SK-N-SH treated with all-trans-retinoic acid at 6 μM for 48 hours (cell line): ENCODE measurements around the gene TLR4.

ENCODE experiments used
- ATAC-seq: fragments of 200-7000 bp; cut with Tn5 transposase; 3 replicates; pipeline ENCODE4 v1.9.1; 2020; ENCODE audit warnings: mild to moderate bottlenecking, moderate library complexity
- ARNTL ChIP-seq: fragments of 450-650 bp; formaldehyde crosslinking; IDR thresholded peaks from 2 replicates; pipeline ENCODE4 v1.5.0; 2020; ENCODE audit warnings: low read depth, mild to moderate bottlenecking, moderate library complexity, borderline replicate concordance
- BACH2 ChIP-seq: fragments of 250-450 bp; sonication (Bioruptor Pico); IDR thresholded peaks from 2 replicates; pipeline ENCODE4 v1.9.0; 2021; ENCODE audit warnings: mild to moderate bottlenecking, borderline replicate concordance
- CREB5 ChIP-seq: fragments of 250-450 bp; sonication (Bioruptor Pico); IDR thresholded peaks from 2 replicates; pipeline ENCODE4 v1.5.1; 2020; ENCODE audit warnings: low read depth, mild to moderate bottlenecking, moderate library complexity
- CSDC2 ChIP-seq: fragments of 250-450 bp; sonication (Bioruptor Pico); IDR thresholded peaks from 2 replicates; pipeline ENCODE4 v1.5.0; 2020; ENCODE audit warnings: mild to moderate bottlenecking, moderate library complexity
- CSRNP3 ChIP-seq: fragments of 250-450 bp; sonication (Bioruptor Pico); IDR thresholded peaks from 2 replicates; pipeline ENCODE4 v1.5.1; 2021; ENCODE audit warnings: mild to moderate bottlenecking, moderate library complexity
- GLIS3 ChIP-seq: fragments of 250-450 bp; sonication (Bioruptor Pico); IDR thresholded peaks from 2 replicates; pipeline ENCODE4 v1.5.0; 2020; ENCODE audit warnings: mild to moderate bottlenecking, moderate library complexity
- ISL1 ChIP-seq: fragments of 250-450 bp; sonication (Bioruptor Pico); IDR thresholded peaks from 2 replicates; pipeline ENCODE4 v2.1.2; 2022; ENCODE audit warnings: mild to moderate bottlenecking, moderate library complexity
- OSR1 ChIP-seq: fragments of 250-450 bp; sonication (Bioruptor Pico); IDR thresholded peaks from 2 replicates; pipeline ENCODE4 v1.8.0; 2022; ENCODE audit warnings: moderate library complexity, mild to moderate bottlenecking, inconsistent platforms
- PATZ1 ChIP-seq: fragments of 250-450 bp; sonication (Bioruptor Pico); IDR thresholded peaks from 2 replicates; pipeline ENCODE4 v1.8.0; 2020; ENCODE audit warnings: mild to moderate bottlenecking, moderate library complexity, borderline replicate concordance
- PPARA ChIP-seq: fragments of 250-450 bp; sonication (Bioruptor Pico); IDR thresholded peaks from 2 replicates; pipeline ENCODE4 v1.5.0; 2020; ENCODE audit warnings: mild to moderate bottlenecking, borderline replicate concordance
- RARB ChIP-seq: fragments of 250-450 bp; sonication (Bioruptor Pico); IDR thresholded peaks from 2 replicates; pipeline ENCODE4 v1.8.0; 2021; ENCODE audit warnings: mild to moderate bottlenecking, moderate library complexity
- SNAI2 ChIP-seq: fragments of 250-450 bp; sonication (Bioruptor Pico); IDR thresholded peaks from 2 replicates; pipeline ENCODE4 v1.5.0; 2020; ENCODE audit warnings: mild to moderate bottlenecking, moderate library complexity
- TCF4 ChIP-seq: fragments of 250-450 bp; sonication (Bioruptor Pico); IDR thresholded peaks from 2 replicates; pipeline ENCODE4 v1.8.0; 2021; ENCODE audit warnings: mild to moderate bottlenecking, moderate library complexity, borderline replicate concordance
- TOX ChIP-seq: fragments of 250-450 bp; sonication (Bioruptor Pico); IDR thresholded peaks from 2 replicates; pipeline ENCODE4 v1.8.0; 2021; ENCODE audit warnings: mild to moderate bottlenecking, moderate library complexity, borderline replicate concordance
- TSHZ2 ChIP-seq: fragments of 250-450 bp; sonication (Bioruptor Pico); IDR thresholded peaks from 2 replicates; pipeline ENCODE4 v1.5.0; 2020; ENCODE audit warnings: mild to moderate bottlenecking, moderate library complexity
- ZC3H10 ChIP-seq: fragments of 250-450 bp; sonication (Bioruptor Pico); IDR thresholded peaks from 2 replicates; pipeline ENCODE4 v1.5.1; 2021; ENCODE audit warnings: mild to moderate bottlenecking, moderate library complexity
- ZFP3 ChIP-seq: fragments of 250-450 bp; sonication (Bioruptor Pico); IDR thresholded peaks from 2 replicates; pipeline ENCODE4 v1.5.0; 2020; ENCODE audit warnings: mild to moderate bottlenecking, moderate library complexity
- ZFP30 ChIP-seq: fragments of 450-650 bp; formaldehyde crosslinking; IDR thresholded peaks from 2 replicates; pipeline ENCODE4 v1.5.0; 2022; ENCODE audit warnings: mild to moderate bottlenecking, moderate library complexity
- ZNF565 ChIP-seq: fragments of 450-650 bp; formaldehyde crosslinking; conservative IDR thresholded peaks from 2 replicates; pipeline ENCODE4 v1.5.0; 2020; ENCODE audit warnings: low read depth, mild to moderate bottlenecking, moderate library complexity
- ZNF70 ChIP-seq: fragments of 450-650 bp; formaldehyde crosslinking; IDR thresholded peaks from 2 replicates; pipeline ENCODE4 v1.5.0; 2020; ENCODE audit warnings: mild to moderate bottlenecking, moderate library complexity

Gene TLR4

GRCh38 chr9:117768750-117769395 is 64.7 kb downstream of the TLR4 start:
- ATAC-seq: 0 out of 3 replicates have a peak, but pooled peaks have one; percentile 26
- TF ChIP-seq RARB (CRISPR knock-in tag) (no peak), PPARA (no peak), SNAI2 (no peak), ZC3H10 (CRISPR knock-in tag) (no peak), CSRNP3 (CRISPR knock-in tag) (no peak)

- TF ChIP-seq TSHZ2 (CRISPR knock-in tag) (no peak), CREB5 (CRISPR knock-in tag) (no peak), GLIS3 (no peak), CSDC2 (CRISPR knock-in tag) (no peak), PPARA (no peak), BACH2 (CRISPR knock-in tag) (no peak), OSR1 (CRISPR knock-in tag) (no peak), TCF4 (CRISPR knock-in tag) (no peak), ARNTL (no peak), ZNF70 (CRISPR knock-in tag) (no peak)
- ATAC-seq: no peak
These were observed 66.9 kb downstream of the TLR4 start for GRCh38 chr9:117771136-117771535.

- TF ChIP-seq TOX (CRISPR knock-in tag): no peak
- no peak for TF ChIP-seq ZC3H10 (CRISPR knock-in tag)
- TF ChIP-seq TCF4 (CRISPR knock-in tag): no peak
- TF ChIP-seq GLIS3: no peak
- TF ChIP-seq ZFP30 (CRISPR knock-in tag): no peak
- no peak for TF ChIP-seq CREB5 (CRISPR knock-in tag)
- peak; percentile 48; the same call in 1 of the 2 replicates for TF ChIP-seq ZFP3
- TF ChIP-seq RARB (CRISPR knock-in tag): no peak
- no peak for TF ChIP-seq PATZ1 (CRISPR knock-in tag)
- TF ChIP-seq ISL1 (CRISPR knock-in tag): peak; percentile 42
- no peak for TF ChIP-seq ZNF565 (CRISPR knock-in tag)
- peak; percentile 82 for ATAC-seq
These were observed 68.8 kb downstream of the TLR4 start for GRCh38 chr9:117772960-117773359.
